Astrocyte (in vitro differentiated cells and primary cell): ENCODE measurements around the gene GPANK1.

Source experiments
- CTCF ChIP-seq: IDR thresholded peaks from 2 replicates; pipeline ENCODE4 v1.5.1; 2011; ENCODE audit warnings: low read depth, mild to moderate bottlenecking, inconsistent platforms, low read length, moderate library complexity; ENCODE audit not compliant: insufficient read depth
- EZH2 ChIP-seq: IDR thresholded peaks from 2 replicates; pipeline ENCODE4 v1.6.1; 2012; ENCODE audit warnings: mild to moderate bottlenecking, low read length, inconsistent platforms; ENCODE audit not compliant: insufficient read depth

GRCh38 chr6:31690231-31691077, 25.7 kb upstream of the GPANK1 start:
- TF ChIP-seq CTCF (no peak), EZH2 (no peak)
